ENCODE results near the gene MAPK1IP1L.

DNA sequence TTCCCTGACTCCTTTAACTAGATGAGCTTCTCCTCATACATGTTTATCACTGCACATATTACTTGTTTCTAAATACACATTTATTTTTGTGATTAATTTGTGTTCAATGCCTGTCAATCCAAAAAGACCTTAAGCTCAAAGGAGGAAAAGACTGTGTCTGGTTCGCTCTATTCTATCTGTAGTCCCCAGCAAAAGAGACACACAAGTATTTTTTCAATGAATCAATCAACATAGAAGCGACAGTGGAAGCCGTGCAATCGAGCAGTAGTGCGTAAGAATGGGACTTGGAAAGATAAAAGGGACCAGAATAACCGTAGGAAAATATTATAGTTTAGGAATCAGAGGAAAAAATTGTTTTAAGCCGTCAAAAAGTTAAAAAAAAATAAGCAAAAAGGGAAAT, 25.5 kb upstream of the MAPK1IP1L start:
- TF ChIP-seq, protein P1, sequence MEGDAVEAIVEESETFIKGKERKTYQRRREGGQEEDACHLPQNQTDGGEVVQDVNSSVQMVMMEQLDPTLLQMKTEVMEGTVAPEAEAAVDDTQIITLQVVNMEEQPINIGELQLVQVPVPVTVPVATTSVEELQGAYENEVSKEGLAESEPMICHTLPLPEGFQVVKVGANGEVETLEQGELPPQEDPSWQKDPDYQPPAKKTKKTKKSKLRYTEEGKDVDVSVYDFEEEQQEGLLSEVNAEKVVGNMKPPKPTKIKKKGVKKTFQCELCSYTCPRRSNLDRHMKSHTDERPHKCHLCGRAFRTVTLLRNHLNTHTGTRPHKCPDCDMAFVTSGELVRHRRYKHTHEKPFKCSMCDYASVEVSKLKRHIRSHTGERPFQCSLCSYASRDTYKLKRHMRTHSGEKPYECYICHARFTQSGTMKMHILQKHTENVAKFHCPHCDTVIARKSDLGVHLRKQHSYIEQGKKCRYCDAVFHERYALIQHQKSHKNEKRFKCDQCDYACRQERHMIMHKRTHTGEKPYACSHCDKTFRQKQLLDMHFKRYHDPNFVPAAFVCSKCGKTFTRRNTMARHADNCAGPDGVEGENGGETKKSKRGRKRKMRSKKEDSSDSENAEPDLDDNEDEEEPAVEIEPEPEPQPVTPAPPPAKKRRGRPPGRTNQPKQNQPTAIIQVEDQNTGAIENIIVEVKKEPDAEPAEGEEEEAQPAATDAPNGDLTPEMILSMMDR (conservative IDR thresholded peaks at IDR 0.05; ENCODE audit: low read depth in 2 of 2) = no peak
- TF ChIP-seq POLR2AphosphoS5 (IDR thresholded peaks at IDR 0.05; ENCODE audit: low read depth) (no peak), NANOG (IDR thresholded peaks at IDR 0.05; ENCODE audit: borderline replicate concordance) (no peak), EZH2 (IDR thresholded peaks at IDR 0.05; ENCODE audit: low read depth, unreplicated experiment) (no peak), ZNF331 (CRISPR knock-in tag; IDR thresholded peaks at IDR 0.05; ENCODE audit: low read depth) (no peak), JUNB (IDR thresholded peaks at IDR 0.05; ENCODE audit: unreplicated experiment) (no peak), ZNF114 (CRISPR knock-in tag; IDR thresholded peaks at IDR 0.05) (no peak), CREB1 (CRISPR knock-in tag; IDR thresholded peaks at IDR 0.05; ENCODE audit: low read depth) (no peak), EZH2phosphoT487 (IDR thresholded peaks at IDR 0.05; ENCODE audit: unreplicated experiment) (no peak), STAT1 (IDR thresholded peaks at IDR 0.05; ENCODE audit: unreplicated experiment) (no peak)
- TF ChIP-seq, protein P2, sequence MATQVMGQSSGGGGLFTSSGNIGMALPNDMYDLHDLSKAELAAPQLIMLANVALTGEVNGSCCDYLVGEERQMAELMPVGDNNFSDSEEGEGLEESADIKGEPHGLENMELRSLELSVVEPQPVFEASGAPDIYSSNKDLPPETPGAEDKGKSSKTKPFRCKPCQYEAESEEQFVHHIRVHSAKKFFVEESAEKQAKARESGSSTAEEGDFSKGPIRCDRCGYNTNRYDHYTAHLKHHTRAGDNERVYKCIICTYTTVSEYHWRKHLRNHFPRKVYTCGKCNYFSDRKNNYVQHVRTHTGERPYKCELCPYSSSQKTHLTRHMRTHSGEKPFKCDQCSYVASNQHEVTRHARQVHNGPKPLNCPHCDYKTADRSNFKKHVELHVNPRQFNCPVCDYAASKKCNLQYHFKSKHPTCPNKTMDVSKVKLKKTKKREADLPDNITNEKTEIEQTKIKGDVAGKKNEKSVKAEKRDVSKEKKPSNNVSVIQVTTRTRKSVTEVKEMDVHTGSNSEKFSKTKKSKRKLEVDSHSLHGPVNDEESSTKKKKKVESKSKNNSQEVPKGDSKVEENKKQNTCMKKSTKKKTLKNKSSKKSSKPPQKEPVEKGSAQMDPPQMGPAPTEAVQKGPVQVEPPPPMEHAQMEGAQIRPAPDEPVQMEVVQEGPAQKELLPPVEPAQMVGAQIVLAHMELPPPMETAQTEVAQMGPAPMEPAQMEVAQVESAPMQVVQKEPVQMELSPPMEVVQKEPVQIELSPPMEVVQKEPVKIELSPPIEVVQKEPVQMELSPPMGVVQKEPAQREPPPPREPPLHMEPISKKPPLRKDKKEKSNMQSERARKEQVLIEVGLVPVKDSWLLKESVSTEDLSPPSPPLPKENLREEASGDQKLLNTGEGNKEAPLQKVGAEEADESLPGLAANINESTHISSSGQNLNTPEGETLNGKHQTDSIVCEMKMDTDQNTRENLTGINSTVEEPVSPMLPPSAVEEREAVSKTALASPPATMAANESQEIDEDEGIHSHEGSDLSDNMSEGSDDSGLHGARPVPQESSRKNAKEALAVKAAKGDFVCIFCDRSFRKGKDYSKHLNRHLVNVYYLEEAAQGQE (IDR thresholded peaks at IDR 0.05; ENCODE audit: unreplicated experiment) = no peak
- TF ChIP-seq, protein P3, sequence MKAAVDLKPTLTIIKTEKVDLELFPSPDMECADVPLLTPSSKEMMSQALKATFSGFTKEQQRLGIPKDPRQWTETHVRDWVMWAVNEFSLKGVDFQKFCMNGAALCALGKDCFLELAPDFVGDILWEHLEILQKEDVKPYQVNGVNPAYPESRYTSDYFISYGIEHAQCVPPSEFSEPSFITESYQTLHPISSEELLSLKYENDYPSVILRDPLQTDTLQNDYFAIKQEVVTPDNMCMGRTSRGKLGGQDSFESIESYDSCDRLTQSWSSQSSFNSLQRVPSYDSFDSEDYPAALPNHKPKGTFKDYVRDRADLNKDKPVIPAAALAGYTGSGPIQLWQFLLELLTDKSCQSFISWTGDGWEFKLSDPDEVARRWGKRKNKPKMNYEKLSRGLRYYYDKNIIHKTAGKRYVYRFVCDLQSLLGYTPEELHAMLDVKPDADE (IDR thresholded peaks at IDR 0.05) = no peak

All from GM23338 (cell line).